ENCODE measurements around the gene KCNJ10. TPM values are rescaled to one million over a fixed set of nuclear protein-coding genes. Genes with fewer than 3 reads are reported as not detected.

Gene KCNJ10
- total and polyA plus RNA-seq, 2 of the 13 experiments (the other 11 are each of a cell fraction or from before 2014, with no cell fraction given): 4.4 to 10.3 TPM

DNA sequence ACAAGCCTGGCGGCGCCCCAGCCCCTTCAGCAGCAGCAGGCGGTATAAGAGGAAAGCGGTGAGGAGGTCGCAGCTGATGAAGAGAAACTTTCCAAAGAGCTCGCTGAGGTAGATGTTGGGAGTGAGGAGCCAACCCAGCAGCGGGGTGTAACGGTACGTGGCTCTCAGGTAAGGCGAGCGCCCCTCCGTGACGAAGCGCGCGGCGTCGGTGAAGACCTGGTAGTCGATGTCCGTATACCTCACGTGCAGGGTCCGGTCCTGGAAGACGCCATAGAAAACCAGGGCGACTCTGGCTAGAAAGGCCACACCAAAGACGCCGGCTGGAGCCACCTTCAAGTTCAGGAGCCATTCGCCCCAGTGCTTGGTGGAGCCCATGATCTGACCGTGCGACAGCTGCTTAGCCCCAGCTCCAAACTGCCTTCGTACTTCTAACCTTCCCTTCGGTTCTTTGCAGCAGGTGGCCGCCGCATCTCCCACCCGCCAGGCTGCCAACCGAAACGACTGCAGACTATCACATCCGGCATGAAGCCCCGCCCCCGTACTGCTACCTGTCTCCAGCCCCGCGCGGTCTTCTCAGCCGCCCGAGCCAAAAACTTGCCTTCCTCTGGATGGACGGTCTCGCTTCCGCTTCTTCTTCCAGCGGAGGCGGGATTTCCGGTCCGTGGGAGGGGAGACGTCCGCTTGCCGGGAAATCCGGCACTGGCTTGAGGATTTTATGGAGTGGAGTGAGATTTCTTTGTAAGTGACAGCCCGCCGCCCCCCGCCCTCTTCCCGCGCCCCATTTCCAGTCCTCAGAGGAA lies 38.4 kb downstream of the KCNJ10 start, which contains the start of gene PIGM (continued):
- TF ChIP-seq HDAC2 (CRISPR knock-in tag; IDR thresholded peaks at IDR 0.05) (peak; percentile 69), CAMTA2 (CRISPR knock-in tag; IDR thresholded peaks at IDR 0.05; ENCODE audit: borderline replicate concordance) (0 out of 2 replicates have a peak, but pooled peaks have one; percentile 23), EZH2 (conservative IDR thresholded peaks at IDR 0.05; ENCODE audit: low read depth, low read length) (no peak), ARID2 (CRISPR knock-in tag; IDR thresholded peaks at IDR 0.05; ENCODE audit: borderline replicate concordance) (0 out of 2 replicates have a peak, but pooled peaks have one; percentile 57), RORA (CRISPR knock-in tag; IDR thresholded peaks at IDR 0.05) (no peak), ZSCAN20 (CRISPR knock-in tag; IDR thresholded peaks at IDR 0.05; ENCODE audit: borderline replicate concordance) (no peak), TEAD3 (CRISPR knock-in tag; optimal IDR thresholded peaks at IDR 0.05; ENCODE audit: borderline replicate concordance) (peak; percentile 65), ZNF577 (CRISPR knock-in tag; IDR thresholded peaks at IDR 0.05; ENCODE audit: borderline replicate concordance, low read depth) (no peak), RNF2 (conservative IDR thresholded peaks at IDR 0.05; ENCODE audit: low read depth) (peak; percentile 31; the same call in 1 of the 2 replicates), ZNF207 (IDR thresholded peaks at IDR 0.05; ENCODE audit: borderline replicate concordance) (no peak), DPF2 (CRISPR knock-in tag; IDR thresholded peaks at IDR 0.05; ENCODE audit: borderline replicate concordance, low read depth) (no peak), NCOR1 (IDR thresholded peaks at IDR 0.05; ENCODE audit: borderline replicate concordance, low read length) (no peak), HMG20B (CRISPR knock-in tag; conservative IDR thresholded peaks at IDR 0.05) (no peak), ZNF570 (CRISPR knock-in tag; IDR thresholded peaks at IDR 0.05; ENCODE audit: borderline replicate concordance) (no peak), ZFP37 (CRISPR knock-in tag; IDR thresholded peaks at IDR 0.05; ENCODE audit: borderline replicate concordance) (0 out of 2 replicates have a peak, but pooled peaks have one; percentile 47), RXRB (CRISPR knock-in tag; IDR thresholded peaks at IDR 0.05; ENCODE audit: borderline replicate concordance) (no peak), SNAPC2 (CRISPR knock-in tag; IDR thresholded peaks at IDR 0.05) (no peak), ZNF354B (CRISPR knock-in tag; IDR thresholded peaks at IDR 0.05) (no peak), GATAD2A (CRISPR knock-in tag; IDR thresholded peaks at IDR 0.05) (peak; percentile 4; the same call in 1 of the 2 replicates), U2AF2 (IDR thresholded peaks at IDR 0.05; ENCODE audit: low read depth, low read length) (0 out of 2 replicates have a peak, but pooled peaks have one; percentile 23)
- TF ChIP-seq, protein P1, sequence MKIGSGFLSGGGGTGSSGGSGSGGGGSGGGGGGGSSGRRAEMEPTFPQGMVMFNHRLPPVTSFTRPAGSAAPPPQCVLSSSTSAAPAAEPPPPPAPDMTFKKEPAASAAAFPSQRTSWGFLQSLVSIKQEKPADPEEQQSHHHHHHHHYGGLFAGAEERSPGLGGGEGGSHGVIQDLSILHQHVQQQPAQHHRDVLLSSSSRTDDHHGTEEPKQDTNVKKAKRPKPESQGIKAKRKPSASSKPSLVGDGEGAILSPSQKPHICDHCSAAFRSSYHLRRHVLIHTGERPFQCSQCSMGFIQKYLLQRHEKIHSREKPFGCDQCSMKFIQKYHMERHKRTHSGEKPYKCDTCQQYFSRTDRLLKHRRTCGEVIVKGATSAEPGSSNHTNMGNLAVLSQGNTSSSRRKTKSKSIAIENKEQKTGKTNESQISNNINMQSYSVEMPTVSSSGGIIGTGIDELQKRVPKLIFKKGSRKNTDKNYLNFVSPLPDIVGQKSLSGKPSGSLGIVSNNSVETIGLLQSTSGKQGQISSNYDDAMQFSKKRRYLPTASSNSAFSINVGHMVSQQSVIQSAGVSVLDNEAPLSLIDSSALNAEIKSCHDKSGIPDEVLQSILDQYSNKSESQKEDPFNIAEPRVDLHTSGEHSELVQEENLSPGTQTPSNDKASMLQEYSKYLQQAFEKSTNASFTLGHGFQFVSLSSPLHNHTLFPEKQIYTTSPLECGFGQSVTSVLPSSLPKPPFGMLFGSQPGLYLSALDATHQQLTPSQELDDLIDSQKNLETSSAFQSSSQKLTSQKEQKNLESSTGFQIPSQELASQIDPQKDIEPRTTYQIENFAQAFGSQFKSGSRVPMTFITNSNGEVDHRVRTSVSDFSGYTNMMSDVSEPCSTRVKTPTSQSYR (CRISPR knock-in tag; IDR thresholded peaks at IDR 0.05; ENCODE audit: borderline replicate concordance): no peak
- TF ChIP-seq, protein P2, sequence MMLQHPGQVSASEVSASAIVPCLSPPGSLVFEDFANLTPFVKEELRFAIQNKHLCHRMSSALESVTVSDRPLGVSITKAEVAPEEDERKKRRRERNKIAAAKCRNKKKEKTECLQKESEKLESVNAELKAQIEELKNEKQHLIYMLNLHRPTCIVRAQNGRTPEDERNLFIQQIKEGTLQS (CRISPR knock-in tag; IDR thresholded peaks at IDR 0.05): no peak
- TF ChIP-seq, protein P3, sequence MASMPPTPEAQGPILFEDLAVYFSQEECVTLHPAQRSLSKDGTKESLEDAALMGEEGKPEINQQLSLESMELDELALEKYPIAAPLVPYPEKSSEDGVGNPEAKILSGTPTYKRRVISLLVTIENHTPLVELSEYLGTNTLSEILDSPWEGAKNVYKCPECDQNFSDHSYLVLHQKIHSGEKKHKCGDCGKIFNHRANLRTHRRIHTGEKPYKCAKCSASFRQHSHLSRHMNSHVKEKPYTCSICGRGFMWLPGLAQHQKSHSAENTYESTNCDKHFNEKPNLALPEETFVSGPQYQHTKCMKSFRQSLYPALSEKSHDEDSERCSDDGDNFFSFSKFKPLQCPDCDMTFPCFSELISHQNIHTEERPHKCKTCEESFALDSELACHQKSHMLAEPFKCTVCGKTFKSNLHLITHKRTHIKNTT (CRISPR knock-in tag; IDR thresholded peaks at IDR 0.05): no peak
- TF ChIP-seq, protein P4, sequence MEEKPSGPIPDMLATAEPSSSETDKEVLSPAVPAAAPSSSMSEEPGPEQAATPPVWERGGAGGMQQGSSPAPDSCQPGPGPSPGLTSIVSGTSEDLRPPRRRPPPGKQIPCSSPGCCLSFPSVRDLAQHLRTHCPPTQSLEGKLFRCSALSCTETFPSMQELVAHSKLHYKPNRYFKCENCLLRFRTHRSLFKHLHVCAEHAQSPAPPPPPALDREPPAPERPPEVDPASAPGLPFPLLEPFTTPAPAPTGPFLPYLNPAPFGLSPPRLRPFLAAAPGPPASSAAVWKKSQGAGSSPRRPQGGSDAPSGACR (CRISPR knock-in tag; IDR thresholded peaks at IDR 0.05): peak; percentile 58; the same call in 1 of the 2 replicates

Measured in HepG2 (cell line).